Ectodermal cell (in vitro differentiated cells): ENCODE results near the gene SLC25A12.

Experiments used
- H3K27ac ChIP-seq: 2 replicates; pipeline ENCODE4 v1.7.0; 2013; ENCODE audit warnings: mild to moderate bottlenecking, low read depth, low read length; ENCODE audit not compliant: insufficient read depth, poor library complexity, severe bottlenecking
- H3K27me3 ChIP-seq: 2 replicates; pipeline ENCODE4 v1.7.0; 2013; ENCODE audit warnings: mild to moderate bottlenecking, low read length; ENCODE audit not compliant: insufficient read depth, control insufficient read depth, poor library complexity, severe bottlenecking
- H3K36me3 ChIP-seq: one replicate; pipeline ENCODE4 v1.7.0; 2013; ENCODE audit warnings: low read length; ENCODE audit not compliant: control insufficient read depth, insufficient read depth
- H3K4me1 ChIP-seq: one replicate; pipeline ENCODE4 v1.7.0; 2013; ENCODE audit warnings: low read length; ENCODE audit not compliant: control insufficient read depth, insufficient read depth
- H3K4me3 ChIP-seq: 2 replicates; pipeline ENCODE4 v1.7.0; 2013; ENCODE audit warnings: low read depth, low read length, control low read depth; ENCODE audit not compliant: insufficient read depth
- H3K9me3 ChIP-seq: 2 replicates; pipeline ENCODE4 v1.7.0; 2013; ENCODE audit warnings: mild to moderate bottlenecking, low read length, moderate library complexity; ENCODE audit not compliant: control insufficient read depth
- WGBS, 2 experiments: methylation state at CpG; one replicate each; pipeline ENCODE4 v1.1.7; 2013; ENCODE audit warnings: missing lambda C conversion rate in 2 of 2; 5-methylcytosine and 5-hydroxymethylcytosine counted together

Gene SLC25A12

GRCh38 chr2:171862501-171862900 is 31.5 kb downstream of the SLC25A12 start:
- WGBS, 2 experiments: 89 to 100% methylated on average over 3 of the region's 3 CpGs
- Histone ChIP-seq H3K27me3 (no peaks in the 10 kb centered on the region), H3K36me3 (no peaks in the 10 kb centered on the region), H3K4me1 (no peaks in the 10 kb centered on the region), H3K4me3 (no peak overlapping the region), H3K27ac (no peak overlapping the region), H3K9me3 (no peaks in the 10 kb centered on the region)

- no peaks in the 10 kb centered on the region for H3K27me3 ChIP-seq
- H3K9me3 ChIP-seq: no peaks in the 10 kb centered on the region
- no peak overlapping the region for H3K27ac ChIP-seq
- H3K4me1 ChIP-seq: no peaks in the 10 kb centered on the region
- H3K36me3 ChIP-seq: no peaks in the 10 kb centered on the region
- WGBS, 2 experiments: 96 to 98% methylated on average over 2 of the region's 2 CpGs
- no peak overlapping the region for H3K4me3 ChIP-seq
Observed at GRCh38 chr2:171858397-171858958, 35.6 kb downstream of the SLC25A12 start.

GRCh38 chr2:171855401-171855800 is 38.6 kb downstream of the SLC25A12 start:
- no peak overlapping the region for H3K27ac ChIP-seq
- H3K9me3 ChIP-seq: no peaks in the 10 kb centered on the region
- H3K4me1 ChIP-seq: no peaks in the 10 kb centered on the region
- H3K27me3 ChIP-seq: no peaks in the 10 kb centered on the region
- H3K36me3 ChIP-seq: no peaks in the 10 kb centered on the region
- H3K4me3 ChIP-seq: no peak overlapping the region
- WGBS, 2 experiments: 70 to 89% methylated on average over 2 of the region's 2 CpGs

GRCh38 chr2:171852366-171852888 is 41.6 kb downstream of the SLC25A12 start:
- no CpG with 5 or more reads among the region's 1 CpG for WGBS, 2 experiments
- no peaks in the 10 kb centered on the region for H3K4me1 ChIP-seq
- H3K4me3 ChIP-seq: no peak overlapping the region
- H3K27ac ChIP-seq: no peak overlapping the region
- H3K9me3 ChIP-seq: no peaks in the 10 kb centered on the region
- H3K27me3 ChIP-seq: no peaks in the 10 kb centered on the region
- H3K36me3 ChIP-seq: no peaks in the 10 kb centered on the region

- Histone ChIP-seq H3K4me1 (no peaks in the 10 kb centered on the region), H3K36me3 (no peaks in the 10 kb centered on the region), H3K9me3 (no peaks in the 10 kb centered on the region), H3K4me3 (no peak overlapping the region), H3K27ac (no peak overlapping the region), H3K27me3 (no peaks in the 10 kb centered on the region)
- 83 to 97% methylated on average over 2 of the region's 2 CpGs for WGBS, 2 experiments
Observed at GRCh38 chr2:171847627-171848026, 46.4 kb downstream of the SLC25A12 start.

- H3K4me1 ChIP-seq: no peaks in the 10 kb centered on the region
- H3K36me3 ChIP-seq: no peaks in the 10 kb centered on the region
Observed at GRCh38 chr2:171846894-171847293, 47.1 kb downstream of the SLC25A12 start.

GRCh38 chr2:171841996-171842395 is 52.0 kb downstream of the SLC25A12 start:
- H3K27ac ChIP-seq: no peak overlapping the region
- H3K27me3 ChIP-seq: no peaks in the 10 kb centered on the region
- H3K36me3 ChIP-seq: no peaks in the 10 kb centered on the region
- no peak overlapping the region for H3K4me3 ChIP-seq
- no peaks in the 10 kb centered on the region for H3K4me1 ChIP-seq
- WGBS, 2 experiments: 81 to 91% methylated on average over 2 of the region's 2 CpGs
- H3K9me3 ChIP-seq: no peaks in the 10 kb centered on the region

More at GRCh38 chr2:171846894-171847293, 47.1 kb downstream of the SLC25A12 start:
- no peak overlapping the region for H3K27ac ChIP-seq
- H3K27me3 ChIP-seq: no peaks in the 10 kb centered on the region
- H3K4me3 ChIP-seq: no peak overlapping the region
- H3K9me3 ChIP-seq: no peaks in the 10 kb centered on the region

- Histone ChIP-seq H3K27ac (no peak overlapping the region), H3K36me3 (peaks cover 11% of the 10 kb centered on the region), H3K9me3 (no peaks in the 10 kb centered on the region), H3K4me1 (no peaks in the 10 kb centered on the region), H3K27me3 (no peaks in the 10 kb centered on the region), H3K4me3 (no peak overlapping the region)
- WGBS, 2 experiments: 0 to 50% methylated on average over 1 to 2 of the region's 2 CpGs
Observed at GRCh38 chr2:171837736-171838135, 56.3 kb downstream of the SLC25A12 start.

- H3K27ac ChIP-seq: no peak overlapping the region
- WGBS, 2 experiments: 96 to 99% methylated on average over 6 of the region's 6 CpGs
- no peaks in the 10 kb centered on the region for H3K27me3 ChIP-seq
- peaks cover 9% of the 10 kb centered on the region for H3K9me3 ChIP-seq
- no peaks in the 10 kb centered on the region for H3K4me1 ChIP-seq
- H3K36me3 ChIP-seq: peaks cover 22% of the 10 kb centered on the region
- H3K4me3 ChIP-seq: no peak overlapping the region
Observed at GRCh38 chr2:171836146-171836910, 57.7 kb downstream of the SLC25A12 start.

- no peaks in the 10 kb centered on the region for H3K27me3 ChIP-seq
- H3K27ac ChIP-seq: no peak overlapping the region
- peaks cover 27% of the 10 kb centered on the region for H3K36me3 ChIP-seq
- WGBS, 2 experiments: 94 to 98% methylated on average over 3 to 4 of the region's 4 CpGs
- H3K4me1 ChIP-seq: no peaks in the 10 kb centered on the region
- no peak overlapping the region for H3K4me3 ChIP-seq
- H3K9me3 ChIP-seq: peaks cover 13% of the 10 kb centered on the region
Observed at GRCh38 chr2:171835386-171835785, 58.7 kb downstream of the SLC25A12 start.
